Astrocyte (in vitro differentiated cells and primary cell): ENCODE data around the gene JMJD4. TPM values are rescaled to one million over a fixed set of nuclear protein-coding genes. Genes with fewer than 3 reads are reported as not detected.

ENCODE experiments used
- DNase-seq: peaks from one replicate; pipeline ENCODE4 v3.0.0-alpha.2; 2010; ENCODE audit warnings: low read depth
- FAIRE-seq: peaks from 2 replicates; lab custom pipeline; 2011; peaks lifted over from hg19 to GRCh38; lab: Jason Lieb, UNC
- H2AFZ ChIP-seq: 2 replicates; pipeline ENCODE4 v1.6.0; 2012; ENCODE audit warnings: low read depth, low read length, inconsistent platforms
- H3K27ac ChIP-seq: 2 replicates; pipeline ENCODE4 v1.5.1; 2011; ENCODE audit warnings: low read depth, low read length, inconsistent platforms
- H3K27me3 ChIP-seq: 2 replicates; pipeline ENCODE4 v1.6.0; 2011; ENCODE audit warnings: low read length, inconsistent platforms; ENCODE audit not compliant: insufficient read depth
- H3K36me3 ChIP-seq: 2 replicates; pipeline ENCODE4 v1.5.1; 2011; ENCODE audit warnings: low read length, inconsistent platforms; ENCODE audit not compliant: insufficient read depth
- H3K4me1 ChIP-seq: 2 replicates; pipeline ENCODE4 v1.5.1; 2011; ENCODE audit warnings: low read length, inconsistent platforms; ENCODE audit not compliant: insufficient read depth
- H3K4me2 ChIP-seq: 2 replicates; pipeline ENCODE4 v1.6.0; 2012; ENCODE audit warnings: low read length, inconsistent platforms
- H3K4me3 ChIP-seq: 2 replicates; pipeline ENCODE4 v1.5.1; 2011; ENCODE audit warnings: low read depth, mild to moderate bottlenecking, low read length, inconsistent platforms; ENCODE audit not compliant: insufficient read depth
- H3K79me2 ChIP-seq: 2 replicates; pipeline ENCODE4 v1.6.0; 2012; ENCODE audit warnings: mild to moderate bottlenecking, low read length, inconsistent platforms; ENCODE audit not compliant: insufficient read depth
- H3K9ac ChIP-seq: 2 replicates; pipeline ENCODE4 v1.6.0; 2012; ENCODE audit warnings: mild to moderate bottlenecking, low read length, inconsistent platforms
- H3K9me3 ChIP-seq: 2 replicates; pipeline ENCODE4 v1.5.1; 2012; ENCODE audit warnings: low read depth, mild to moderate bottlenecking, low read length, inconsistent platforms; ENCODE audit not compliant: insufficient read depth
- H4K20me1 ChIP-seq: 2 replicates; pipeline ENCODE4 v1.6.0; 2012; ENCODE audit warnings: low read length, inconsistent platforms; ENCODE audit not compliant: insufficient read depth
- H3K27ac Mint-ChIP-seq: one replicate; pipeline ENCODE4 v1.8.0; 2021; ENCODE audit warnings: mild to moderate bottlenecking, mixed read lengths; ENCODE audit not compliant: unreplicated experiment
- H3K27me3 Mint-ChIP-seq: one replicate; pipeline ENCODE4 v1.8.0; 2021; ENCODE audit warnings: low read depth, mixed read lengths; ENCODE audit not compliant: unreplicated experiment
- H3K36me3 Mint-ChIP-seq: one replicate; pipeline ENCODE4 v1.8.0; 2021; ENCODE audit warnings: low read depth, mixed read lengths; ENCODE audit not compliant: unreplicated experiment
- H3K4me1 Mint-ChIP-seq: one replicate; pipeline ENCODE4 v1.8.0; 2021; ENCODE audit warnings: low read depth, mixed read lengths; ENCODE audit not compliant: unreplicated experiment
- H3K4me3 Mint-ChIP-seq: one replicate; pipeline ENCODE4 v1.8.0; 2021; ENCODE audit warnings: mild to moderate bottlenecking, moderate library complexity, mixed read lengths; ENCODE audit not compliant: unreplicated experiment
- H3K9me3 Mint-ChIP-seq: one replicate; pipeline ENCODE4 v1.8.0; 2021; ENCODE audit warnings: mild to moderate bottlenecking, mixed read lengths; ENCODE audit not compliant: unreplicated experiment
- CTCF ChIP-seq: IDR thresholded peaks from 2 replicates; pipeline ENCODE4 v1.5.1; 2011; ENCODE audit warnings: low read depth, mild to moderate bottlenecking, inconsistent platforms, low read length, moderate library complexity; ENCODE audit not compliant: insufficient read depth
- EZH2 ChIP-seq: IDR thresholded peaks from 2 replicates; pipeline ENCODE4 v1.6.1; 2012; ENCODE audit warnings: mild to moderate bottlenecking, low read length, inconsistent platforms; ENCODE audit not compliant: insufficient read depth
- total RNA-seq: library from RNA; stranded (reverse); gene quantifications from 2 replicates; pipeline ENCODE4 v1.2.1, GENCODE V29; 2021

Gene JMJD4
- total RNA-seq, 1 donor from 2014 or later, result 17.5 TPM

- peaks cover 7% of the 10 kb centered on the region for H3K36me3 Mint-ChIP-seq
- Histone ChIP-seq H3K4me3 (no peak overlapping the region), H3K9ac (no peak overlapping the region), H3K4me1 (peaks cover 10% of the 10 kb centered on the region), H2AFZ (no peak overlapping the region), H3K79me2 (peaks cover 94% of the 10 kb centered on the region), H3K4me2 (no peak overlapping the region), H3K27ac (no peak overlapping the region), H4K20me1 (peaks cover 72% of the 10 kb centered on the region), H3K36me3 (peaks cover 3% of the 10 kb centered on the region), H3K9me3 (no peaks in the 10 kb centered on the region), H3K27me3 (no peaks in the 10 kb centered on the region)
- TF ChIP-seq EZH2, result no peak
- TF ChIP-seq CTCF, result no peak
- DNase-seq (no peak), FAIRE-seq (no peak)
- no peaks in the 10 kb centered on the region for H3K27me3 Mint-ChIP-seq
- peak overlapping the region; percentile 57 for H3K4me3 Mint-ChIP-seq
- no peak overlapping the region for H3K27ac Mint-ChIP-seq
- H3K4me1 Mint-ChIP-seq, result peaks cover 5% of the 10 kb centered on the region
- H3K9me3 Mint-ChIP-seq, result no peaks in the 10 kb centered on the region
Observed at GRCh38 chr1:227736814-227737432, 1.8 kb upstream of the JMJD4 start.

GRCh38 chr1:227735539-227736285 is 610 bp upstream of the JMJD4 start:
- no peak for FAIRE-seq
- DNase-seq, result no peak
- H3K36me3 ChIP-seq, result peaks cover 3% of the 10 kb centered on the region
- Mint-ChIP-seq H3K9me3 (no peaks in the 10 kb centered on the region), H3K4me1 (peaks cover 5% of the 10 kb centered on the region), H3K4me3 (peak overlapping the region; percentile 89), H3K27me3 (no peaks in the 10 kb centered on the region), H3K36me3 (peaks cover 7% of the 10 kb centered on the region), H3K27ac (no peak overlapping the region)
- no peaks in the 10 kb centered on the region for H3K9me3 ChIP-seq
- H3K4me2 ChIP-seq, result peak overlapping the region; percentile 100
- H3K4me1 ChIP-seq, result peaks cover 10% of the 10 kb centered on the region
- H3K27ac ChIP-seq, result peak overlapping the region; percentile 70
- peak overlapping the region; percentile 95 for H2AFZ ChIP-seq
- H3K79me2 ChIP-seq, result peaks cover 83% of the 10 kb centered on the region
- peak overlapping the region; percentile 96 for H3K9ac ChIP-seq
- H4K20me1 ChIP-seq, result peaks cover 72% of the 10 kb centered on the region
- TF ChIP-seq CTCF, result no peak
- H3K4me3 ChIP-seq, result peak overlapping the region; percentile 92
- H3K27me3 ChIP-seq, result no peaks in the 10 kb centered on the region

GRCh38 chr1:227734546-227734855 is 601 bp downstream of the JMJD4 start:
- Histone ChIP-seq H3K27ac (peak overlapping the region; percentile 64), H3K79me2 (peaks cover 71% of the 10 kb centered on the region), H3K4me3 (peak overlapping the region; percentile 92), H3K9ac (peak overlapping the region; percentile 96), H3K36me3 (peaks cover 3% of the 10 kb centered on the region), H2AFZ (peak overlapping the region; percentile 95), H4K20me1 (peaks cover 72% of the 10 kb centered on the region), H3K4me1 (peaks cover 10% of the 10 kb centered on the region), H3K4me2 (peak overlapping the region; percentile 100), H3K27me3 (no peaks in the 10 kb centered on the region), H3K9me3 (no peaks in the 10 kb centered on the region)
- Mint-ChIP-seq H3K4me1 (peaks cover 5% of the 10 kb centered on the region), H3K36me3 (peaks cover 1% of the 10 kb centered on the region), H3K27me3 (no peaks in the 10 kb centered on the region), H3K4me3 (peak overlapping the region; percentile 95), H3K27ac (peak overlapping the region; percentile 75), H3K9me3 (no peaks in the 10 kb centered on the region)
- TF ChIP-seq EZH2 (no peak), CTCF (no peak)
- no peak for DNase-seq
- FAIRE-seq, result no peak
